ENCODE measurements around the gene TMEM184B.

DNA sequence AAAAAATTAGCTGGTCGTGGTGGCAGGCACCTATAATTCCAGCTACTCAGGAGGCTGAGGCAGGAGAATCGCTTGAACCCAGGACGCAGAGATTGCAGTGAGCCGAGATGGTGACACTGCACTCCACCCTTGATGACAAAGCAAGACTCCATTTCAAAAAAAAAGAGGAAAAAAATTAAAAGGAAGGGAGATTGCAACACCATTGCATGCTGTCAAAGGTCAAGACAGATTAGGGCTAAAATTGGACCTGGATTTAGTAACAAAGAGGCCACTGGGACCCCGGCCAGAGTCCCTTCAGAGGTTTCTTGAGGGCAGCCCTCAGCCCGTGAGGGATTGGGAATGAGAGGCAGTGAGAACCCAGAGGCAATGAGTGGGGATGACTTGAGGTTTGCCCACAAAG lies 79.2 kb downstream of the TMEM184B start:
- TF ChIP-seq EP300 (IDR thresholded peaks at IDR 0.05; ENCODE audit: borderline replicate concordance in 1 of 2, low read depth in 2 of 2, low read length in 2 of 2) (no peak), CTCF (IDR thresholded peaks at IDR 0.05; ENCODE audit: control extremely low read depth in 1 of 3, insufficient read depth in 1 of 3, low read depth in 1 of 3, low read length in 3 of 3) (no peak), TCF12 (IDR thresholded peaks at IDR 0.05; ENCODE audit: low read depth, low read length) (no peak), BACH1 (IDR thresholded peaks at IDR 0.05; ENCODE audit: low read length) (no peak), CEBPB (IDR thresholded peaks at IDR 0.05; ENCODE audit: low read depth, low read length) (no peak), POLR2AphosphoS5 (IDR thresholded peaks at IDR 0.05; ENCODE audit: low read depth, low read length) (no peak), EZH2 (IDR thresholded peaks at IDR 0.05; ENCODE audit: low read depth, low read length, severe bottlenecking) (no peak), SUZ12 (IDR thresholded peaks at IDR 0.05; ENCODE audit: low read length) (no peak), SP2 (IDR thresholded peaks at IDR 0.05; ENCODE audit: low read length) (no peak), JUND (IDR thresholded peaks at IDR 0.05; ENCODE audit: low read length) (no peak)
